ENCODE data around the gene DDX24. TPM values are rescaled to one million over a fixed set of nuclear protein-coding genes. Genes with fewer than 3 reads are reported as not detected.

Gene DDX24
- total and polyA plus RNA-seq, 2 of the 8 experiments (the other 6 are each of a cell fraction or from before 2014, with no cell fraction given) = 89.0 to 201 TPM

DNA sequence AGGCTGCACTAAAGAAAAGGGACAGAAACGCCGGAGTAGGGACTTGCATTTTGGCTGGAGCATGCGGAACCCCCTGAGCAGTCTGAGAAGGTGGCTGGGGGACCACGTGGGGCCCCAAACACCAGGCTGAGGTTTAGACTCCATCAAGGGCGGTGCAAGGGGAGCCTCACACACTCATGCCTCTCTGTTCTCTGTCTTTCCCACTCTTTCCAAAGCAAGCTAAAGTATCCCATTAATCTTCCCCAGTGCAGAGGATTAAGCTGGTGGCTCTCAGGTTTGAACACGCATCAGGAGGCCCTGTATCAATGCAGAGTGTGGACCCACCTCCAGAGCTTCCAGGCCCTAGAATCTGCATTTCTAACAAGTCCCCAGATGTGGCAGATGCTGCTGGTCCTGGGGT, 70.4 kb downstream of the DDX24 start:
- TF ChIP-seq TAF7 (optimal IDR thresholded peaks at IDR 0.05; ENCODE audit: borderline replicate concordance, low read depth, low read length) (no peak), TBP (IDR thresholded peaks at IDR 0.05; ENCODE audit: low read depth, low read length) (no peak), HDAC6 (IDR thresholded peaks at IDR 0.05; ENCODE audit: low read depth, low read length) (no peak), RAD21 (IDR thresholded peaks at IDR 0.05 in 1 of 2, conservative IDR thresholded peaks at IDR 0.05 in 1 of 2; ENCODE audit: low read depth in 2 of 2, low read length in 2 of 2) (no peak), RXRA (IDR thresholded peaks at IDR 0.05; ENCODE audit: insufficient read depth, low read depth, low read length) (no peak), PHF8 (conservative IDR thresholded peaks at IDR 0.05; ENCODE audit: low read depth, low read length) (no peak), RBBP5 (IDR thresholded peaks at IDR 0.05; ENCODE audit: borderline replicate concordance, low read depth, low read length) (no peak), CBX8 (IDR thresholded peaks at IDR 0.05; ENCODE audit: borderline replicate concordance, low read depth, low read length) (no peak)
- ChIA-PET POLR2A (ENCODE audit: partially characterized antibody) (interaction anchor here (1.1 kb wide), 1 partner anchor 11 kb away, joined by 5 read pairs; no protein-coding TSS in a partner anchor), CTCF (ENCODE audit: partially characterized antibody) (interaction anchor here (1.2 to 2.8 kb wide), 7 partner anchors 11 to 126 kb away, joined by 3 to 16 read pairs (median 4); partner anchors contain the start of gene OTUB2)
- Histone ChIP-seq H3K56ac (replicated peaks; ENCODE audit: insufficient read length, low read depth, low read length) (no peak overlapping the region), H4K5ac (ENCODE audit: insufficient read length, low read depth, low read length) (no peak overlapping the region), H3K14ac (ENCODE audit: insufficient read length) (no peak overlapping the region), H3K4me3 (ENCODE audit: extremely low read depth in 1 of 4, insufficient read depth in 2 of 4, low read depth in 3 of 4, low read length in 4 of 4) (no peak overlapping the region), H3K36me3 (ENCODE audit: control insufficient read depth in 2 of 4, insufficient read depth in 4 of 4, low read length in 3 of 4) (no peaks in the 10 kb centered on the region), H2BK12ac (ENCODE audit: low read depth, low read length) (no peak overlapping the region), H2AK5ac (ENCODE audit: low read depth, low read length) (no peak overlapping the region), H4K20me1 (replicated peaks in 1 of 2; ENCODE audit: control insufficient read depth in 1 of 2, insufficient read depth in 2 of 2, low read length in 2 of 2) (no peaks in the 10 kb centered on the region), H3K4me1 (replicated peaks in 1 of 4; ENCODE audit: control insufficient read depth in 3 of 4, insufficient read depth in 4 of 4, low read length in 3 of 4) (no peaks in the 10 kb centered on the region; a peak in 1 of 7 replicates), H3K4me2 (ENCODE audit: insufficient read depth in 1 of 2, low read depth in 2 of 2, low read length in 2 of 2) (no peak overlapping the region), H2BK20ac (ENCODE audit: low read length) (no peak overlapping the region), H3K18ac (ENCODE audit: extremely low read depth, low read length) (no peak overlapping the region), H3K27ac (ENCODE audit: low read depth, low read length) (no peak overlapping the region), H3K79me1 (ENCODE audit: low read depth, low read length) (no peaks in the 10 kb centered on the region), H2BK120ac (replicated peaks; ENCODE audit: low read depth, low read length) (no peak overlapping the region), H3K9ac (replicated peaks in 1 of 4; ENCODE audit: extremely low read depth in 1 of 4, low read depth in 3 of 4, low read length in 3 of 4) (no peak overlapping the region), H3K23me2 (ENCODE audit: low read depth, low read length) (no peaks in the 10 kb centered on the region), H3K4ac (replicated peaks; ENCODE audit: insufficient read length, low read depth, low read length) (no peak overlapping the region), H2BK5ac (ENCODE audit: low read depth, low read length) (no peak overlapping the region), H4K91ac (replicated peaks; ENCODE audit: insufficient read length, low read length) (no peak overlapping the region), H3K9me3 (ENCODE audit: insufficient read depth in 2 of 2, low read depth in 1 of 2, low read length in 1 of 2) (no peaks in the 10 kb centered on the region), H2BK15ac (ENCODE audit: low read length) (no peak overlapping the region), H3K23ac (ENCODE audit: insufficient read length) (no peak overlapping the region), H2AFZ (ENCODE audit: low read length) (no peak overlapping the region), H3K79me2 (ENCODE audit: control insufficient read depth in 1 of 2, insufficient read depth in 2 of 2, low read length in 2 of 2) (no peaks in the 10 kb centered on the region), H4K8ac (ENCODE audit: extremely low read depth, insufficient read depth, low read length) (no peak overlapping the region), H3K27me3 (replicated peaks in 1 of 4; ENCODE audit: control insufficient read depth in 3 of 4, extremely low read depth in 1 of 4, insufficient read depth in 3 of 4, low read length in 3 of 4) (peaks cover 0 to 2% (median 0%) of the 10 kb centered on the region in 4 experiments; a peak in 1 of 7 replicates)
- 93% methylated on average over 6 of the region's 6 CpGs; no CpG with 5 or more reads in 1 of the 2 experiments for WGBS, 2 experiments (ENCODE audit: extremely low coverage in 1 of 2, insufficient coverage in 1 of 2, insufficient read length in 1 of 2, insufficient replicate concordance in 2 of 2, low coverage in 1 of 2, low lambda C conversion rate in 2 of 2, missing lambda C conversion rate in 1 of 2)
- DNase-seq (ENCODE audit: low read depth in 1 of 2, low spot score in 2 of 2) = no peak
- no peak for FAIRE-seq
